ENCODE measurements around the gene RBM20. TPM values are rescaled to one million over a fixed set of nuclear protein-coding genes. Genes with fewer than 3 reads are reported as not detected.

The RBM20 gene
- total and polyA plus RNA-seq, 2 of the 13 experiments (the other 11 are each of a cell fraction or from before 2014, with no cell fraction given), result 0.02 to 0.22 TPM

- CTCF ChIA-PET (ENCODE audit: low intra/inter-chr PET ratio, low total read pairs), result no interaction called here
- BruUV-seq (replicated peaks), result no TSS peak
Observed at GRCh38 chr10:110863361-110863760, 219.2 kb downstream of the RBM20 start.

GRCh38 chr10:110863956-110864355 is 219.8 kb downstream of the RBM20 start:
- no TSS peak for BruUV-seq (replicated peaks)
- Histone ChIP-seq H3K27me3 (ENCODE audit: control insufficient read depth in 1 of 2, insufficient read depth in 2 of 2, low read length in 2 of 2) (no peaks in the 10 kb centered on the region), H3K9me3 (ENCODE audit: low read length) (no peaks in the 10 kb centered on the region), H3K4me2 (ENCODE audit: low read depth, low read length) (no peak overlapping the region), H3K9ac (ENCODE audit: insufficient read depth, low read depth, low read length) (no peak overlapping the region), H2AFZ (ENCODE audit: low read length) (no peak overlapping the region), H4K20me1 (ENCODE audit: insufficient read depth, low read length) (no peaks in the 10 kb centered on the region), H3K36me3 (replicated peaks in 1 of 2; ENCODE audit: control insufficient read depth in 1 of 2, insufficient read depth in 2 of 2, low read length in 2 of 2) (no peaks in the 10 kb centered on the region), H3K4me3 (replicated peaks in 1 of 3; ENCODE audit: insufficient read depth in 1 of 3, low read depth in 2 of 3, low read length in 3 of 3) (no peak overlapping the region), H3K79me2 (ENCODE audit: insufficient read depth, low read length) (no peaks in the 10 kb centered on the region), H3K27ac (ENCODE audit: extremely low read length, insufficient read depth, low read length) (no peak overlapping the region), H3K4me1 (ENCODE audit: insufficient read depth, low read length) (peaks cover 67% of the 10 kb centered on the region)
- intact Hi-C loops (cut with micrococcal nuclease; ENCODE audit: unreplicated experiment) (no loop called here), in situ Hi-C loops (cut with HindIII; ENCODE audit: extremely low pct_ligation_motif_present, low pct_unique_long_range_greater_than_20kb) (no loop called here)
- ATAC-seq, result no peak
- no peak for DNase-seq (ENCODE audit: low spot score)
- 65% methylated on average over 2 of the region's 2 CpGs for WGBS (ENCODE audit: low lambda C conversion rate)
- ChIA-PET CTCF (ENCODE audit: low intra/inter-chr PET ratio, low total read pairs) (no interaction called here), POLR2A (interaction anchor here (1.3 kb wide), 1 partner anchor 28 kb away, joined by 4 read pairs; no protein-coding TSS in a partner anchor)
- TF ChIP-seq ISX (CRISPR knock-in tag; conservative IDR thresholded peaks at IDR 0.05), result no peak
- no peak for TF ChIP-seq HMGA1 (CRISPR knock-in tag; conservative IDR thresholded peaks at IDR 0.05)
- no peak for TF ChIP-seq HDAC2 (CRISPR knock-in tag; IDR thresholded peaks at IDR 0.05)
- TF ChIP-seq ATF3 (CRISPR knock-in tag; IDR thresholded peaks at IDR 0.05), result no peak
- no peak for TF ChIP-seq MTA1 (CRISPR knock-in tag; IDR thresholded peaks at IDR 0.05; ENCODE audit: borderline replicate concordance)
- TF ChIP-seq GATAD2A (CRISPR knock-in tag; IDR thresholded peaks at IDR 0.05), result no peak
- no peak for TF ChIP-seq ZFP36L1 (CRISPR knock-in tag; IDR thresholded peaks at IDR 0.05)
- TF ChIP-seq SNAPC5 (CRISPR knock-in tag; IDR thresholded peaks at IDR 0.05; ENCODE audit: borderline replicate concordance), result no peak
- TF ChIP-seq, protein P1, sequence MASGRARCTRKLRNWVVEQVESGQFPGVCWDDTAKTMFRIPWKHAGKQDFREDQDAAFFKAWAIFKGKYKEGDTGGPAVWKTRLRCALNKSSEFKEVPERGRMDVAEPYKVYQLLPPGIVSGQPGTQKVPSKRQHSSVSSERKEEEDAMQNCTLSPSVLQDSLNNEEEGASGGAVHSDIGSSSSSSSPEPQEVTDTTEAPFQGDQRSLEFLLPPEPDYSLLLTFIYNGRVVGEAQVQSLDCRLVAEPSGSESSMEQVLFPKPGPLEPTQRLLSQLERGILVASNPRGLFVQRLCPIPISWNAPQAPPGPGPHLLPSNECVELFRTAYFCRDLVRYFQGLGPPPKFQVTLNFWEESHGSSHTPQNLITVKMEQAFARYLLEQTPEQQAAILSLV (CRISPR knock-in tag; IDR thresholded peaks at IDR 0.05; ENCODE audit: borderline replicate concordance), result no peak
- TF ChIP-seq MAFG (CRISPR knock-in tag; IDR thresholded peaks at IDR 0.05), result no peak
- no peak for TF ChIP-seq ZSCAN31 (CRISPR knock-in tag; IDR thresholded peaks at IDR 0.05; ENCODE audit: low read depth)
- no peak for FAIRE-seq

More at GRCh38 chr10:110863361-110863760, 219.2 kb downstream of the RBM20 start:
- no peaks in the 10 kb centered on the region for H4K20me1 ChIP-seq (ENCODE audit: insufficient read depth, low read length)
- ATAC-seq (no peak), FAIRE-seq (no peak), DNase-seq (ENCODE audit: low spot score) (no peak)
- in situ Hi-C loops (cut with HindIII; ENCODE audit: extremely low pct_ligation_motif_present, low pct_unique_long_range_greater_than_20kb), result no loop called here
- no peak overlapping the region for H3K4me3 ChIP-seq (replicated peaks in 1 of 3; ENCODE audit: insufficient read depth in 1 of 3, low read depth in 2 of 3, low read length in 3 of 3)
- no peak overlapping the region for H3K9ac ChIP-seq (ENCODE audit: insufficient read depth, low read depth, low read length)
- intact Hi-C loops (cut with micrococcal nuclease; ENCODE audit: unreplicated experiment), result no loop called here
- no peak overlapping the region for H3K27ac ChIP-seq (ENCODE audit: extremely low read length, insufficient read depth, low read length)
- POLR2A ChIA-PET, result no interaction called here
- H3K4me1 ChIP-seq (ENCODE audit: insufficient read depth, low read length), result peaks cover 73% of the 10 kb centered on the region
- no peak overlapping the region for H2AFZ ChIP-seq (ENCODE audit: low read length)
- TF ChIP-seq HBP1 (CRISPR knock-in tag; IDR thresholded peaks at IDR 0.05; ENCODE audit: low read depth) (no peak), RFXANK (CRISPR knock-in tag; IDR thresholded peaks at IDR 0.05) (no peak), FOXO1 (CRISPR knock-in tag; IDR thresholded peaks at IDR 0.05) (no peak), SIN3B (IDR thresholded peaks at IDR 0.05; ENCODE audit: low read length) (no peak)
- H3K79me2 ChIP-seq (ENCODE audit: insufficient read depth, low read length), result no peaks in the 10 kb centered on the region
- H3K9me3 ChIP-seq (ENCODE audit: low read length), result no peaks in the 10 kb centered on the region
- no peak overlapping the region for H3K4me2 ChIP-seq (ENCODE audit: low read depth, low read length)
- no peaks in the 10 kb centered on the region for H3K27me3 ChIP-seq (ENCODE audit: control insufficient read depth in 1 of 2, insufficient read depth in 2 of 2, low read length in 2 of 2)
- no peaks in the 10 kb centered on the region for H3K36me3 ChIP-seq (replicated peaks in 1 of 2; ENCODE audit: control insufficient read depth in 1 of 2, insufficient read depth in 2 of 2, low read length in 2 of 2)
